HG03135 (cell line): ENCODE results near the gene AJM1.
"Not testable (repeated sequence)": the region's sequence is repeated elsewhere in the genome, so short reads cannot be mapped to it uniquely, and the experiment has no call there.

Experiments used
- ATAC-seq: cut with Tn5 transposase; IDR thresholded peaks from one replicate; pipeline ENCODE4 v1.9.1; 2021; ENCODE audit warnings: mild to moderate bottlenecking, moderate library complexity; ENCODE audit not compliant: unreplicated experiment

The AJM1 gene

DNA sequence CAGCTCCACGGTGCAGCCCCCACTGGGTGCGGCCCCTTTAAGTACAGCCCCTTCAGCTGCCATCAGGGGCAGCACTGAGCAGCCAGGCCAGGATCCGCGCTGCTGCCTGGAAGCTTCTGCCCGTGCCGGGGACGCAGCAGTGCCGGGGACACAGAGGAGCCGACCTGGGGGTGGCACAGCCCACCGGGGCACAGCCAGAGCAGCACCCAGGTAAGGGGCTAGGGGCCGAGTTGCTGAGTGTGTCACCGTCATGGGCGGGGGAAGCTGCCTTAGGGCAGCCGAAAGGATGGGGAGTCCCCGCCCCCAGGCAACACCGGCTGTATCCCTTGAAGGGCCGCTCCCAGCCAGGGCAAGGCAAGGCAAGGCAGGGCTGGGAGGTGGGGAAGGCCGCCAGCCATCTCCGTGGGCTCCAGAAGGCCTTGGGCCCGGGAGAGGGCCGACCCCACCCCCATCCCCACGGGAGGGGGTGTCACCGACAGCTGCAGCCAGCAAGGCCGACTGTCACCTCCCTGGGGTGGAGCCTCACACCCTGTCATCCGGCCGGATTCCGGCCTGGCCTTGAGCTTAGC lies at the start of gene AJM1:
TSS of gene AJM1 (plus strand) at position 99 of the 569 bp plus-strand sequence. CDS start 1,937 bp downstream, outside the sequence.
- ATAC-seq = peak; percentile 68

DNA sequence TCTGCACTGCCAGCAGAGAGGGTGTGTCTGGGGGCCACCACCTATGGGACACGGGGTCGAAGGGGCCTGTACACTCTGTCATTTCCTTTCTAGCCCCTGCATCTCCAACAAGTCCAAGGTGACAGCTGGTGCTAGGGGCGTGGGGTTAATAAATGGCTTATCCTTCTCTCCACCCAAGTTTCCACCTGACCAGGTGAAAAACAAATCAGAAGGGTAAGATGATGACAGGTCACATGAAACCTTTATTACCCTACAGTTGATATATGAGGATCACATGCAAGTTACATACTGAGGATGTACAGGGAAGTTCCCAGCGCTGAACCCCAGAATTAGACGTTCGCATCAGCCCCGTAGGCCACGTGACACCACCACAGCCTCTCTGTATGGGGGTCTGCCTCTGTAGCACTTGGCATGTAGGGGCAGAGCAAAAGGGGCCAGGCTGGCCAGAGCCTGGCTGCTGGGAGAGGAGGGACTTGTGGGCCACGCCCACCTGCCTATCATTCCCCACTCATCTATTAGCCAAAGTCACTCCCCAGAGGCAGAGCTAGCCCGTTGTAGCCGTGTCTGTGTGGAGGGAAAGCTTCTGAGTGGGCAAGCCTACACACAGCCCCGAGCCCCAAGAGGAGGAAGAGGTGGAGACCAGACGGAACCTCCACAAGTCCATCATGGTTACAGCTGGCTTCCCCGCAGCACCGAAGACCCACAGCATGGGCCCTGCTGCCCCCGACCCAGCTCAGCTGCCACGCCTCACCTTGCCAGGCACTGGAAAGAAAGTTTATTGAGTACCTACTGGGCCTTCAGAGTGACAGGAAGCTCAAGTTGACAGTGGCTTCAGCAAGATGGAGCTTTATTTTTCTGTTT lies 49.0 kb upstream of the AJM1 start:
- ATAC-seq = no peak

DNA sequence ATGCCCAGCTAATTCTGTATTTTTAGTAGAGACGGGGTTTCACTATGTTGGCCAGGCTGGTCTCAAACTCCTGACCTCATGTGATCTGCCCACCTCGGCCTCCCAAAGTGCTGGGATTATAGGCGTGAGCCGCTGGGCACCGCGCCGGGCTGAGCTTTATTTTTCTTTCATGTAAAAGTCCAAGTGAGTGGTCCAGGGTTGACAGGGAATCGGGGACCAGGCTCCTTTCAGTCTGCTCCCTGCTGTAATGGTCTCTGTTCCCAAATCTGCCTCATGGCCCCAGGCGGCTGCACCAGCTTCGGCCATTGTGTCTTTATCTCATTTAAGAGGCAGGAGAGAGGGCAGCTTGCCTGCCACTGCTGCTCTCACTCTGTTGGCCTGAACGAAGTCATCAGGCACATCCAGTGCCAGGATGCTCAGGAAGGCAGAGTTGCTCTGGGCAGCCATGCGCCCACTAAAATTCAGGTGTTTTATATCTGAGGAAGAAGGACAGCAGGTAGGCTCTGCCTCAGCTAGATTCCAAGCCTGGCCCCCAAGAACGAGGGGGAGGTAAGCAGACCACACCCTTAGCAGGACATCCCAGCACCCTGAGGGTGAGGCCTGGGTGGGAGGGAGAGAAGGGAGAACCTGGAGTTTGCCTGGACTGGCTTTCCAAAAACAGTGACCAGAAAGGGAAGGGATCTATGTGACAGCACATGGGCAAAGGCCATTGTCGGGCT lies 47.8 kb upstream of the AJM1 start:
- ATAC-seq = no peak

DNA sequence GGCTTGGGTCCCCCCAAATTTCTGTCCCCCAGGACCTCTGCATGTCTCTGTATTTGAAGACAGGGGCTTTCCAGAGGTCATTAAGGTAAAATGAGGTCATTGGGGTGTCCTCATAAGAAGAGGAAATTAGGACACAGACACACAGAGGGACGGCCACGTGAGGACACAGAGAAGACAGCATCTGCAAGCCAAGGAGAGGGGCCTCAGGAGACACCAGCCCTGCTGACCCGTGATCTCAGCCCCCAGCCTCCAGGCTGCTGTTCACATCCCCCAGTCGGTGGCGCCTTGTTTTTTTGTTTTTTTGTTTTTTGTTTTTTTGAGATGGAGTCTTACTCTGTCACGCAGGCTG lies 47.3 kb upstream of the AJM1 start:
- ATAC-seq = no peak

DNA sequence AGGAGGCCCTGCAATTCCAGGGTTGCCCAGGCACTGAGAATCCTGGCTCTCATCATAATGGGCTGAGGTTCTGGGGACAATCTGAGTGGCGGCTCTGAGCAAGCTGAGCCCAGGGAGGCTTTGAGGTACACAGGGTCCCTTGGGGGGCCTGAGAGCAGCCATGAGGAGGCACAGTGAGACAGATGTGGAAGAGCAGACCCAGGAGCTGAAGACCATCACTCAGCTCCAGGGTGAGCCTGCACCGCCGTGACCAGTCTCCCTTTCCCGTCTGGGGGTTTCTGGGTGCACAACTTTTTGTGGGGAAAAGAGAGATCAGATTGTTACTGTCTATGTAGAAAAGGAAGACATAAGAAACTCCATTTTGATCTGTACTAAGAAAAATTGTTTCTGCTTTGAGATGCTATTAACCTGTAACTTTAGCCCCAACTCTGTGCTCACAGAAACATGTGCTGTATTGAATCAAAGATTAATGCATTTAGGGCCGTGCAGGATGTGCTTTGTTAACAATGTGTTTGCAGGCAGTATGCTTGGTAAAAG lies 46.0 kb upstream of the AJM1 start, which contains the start of gene CCDC183:
TSS of gene CCDC183 (plus strand) at position 101 of the 537 bp plus-strand sequence. CDS start at position 161, 60 bp downstream.
- ATAC-seq = no peak

DNA sequence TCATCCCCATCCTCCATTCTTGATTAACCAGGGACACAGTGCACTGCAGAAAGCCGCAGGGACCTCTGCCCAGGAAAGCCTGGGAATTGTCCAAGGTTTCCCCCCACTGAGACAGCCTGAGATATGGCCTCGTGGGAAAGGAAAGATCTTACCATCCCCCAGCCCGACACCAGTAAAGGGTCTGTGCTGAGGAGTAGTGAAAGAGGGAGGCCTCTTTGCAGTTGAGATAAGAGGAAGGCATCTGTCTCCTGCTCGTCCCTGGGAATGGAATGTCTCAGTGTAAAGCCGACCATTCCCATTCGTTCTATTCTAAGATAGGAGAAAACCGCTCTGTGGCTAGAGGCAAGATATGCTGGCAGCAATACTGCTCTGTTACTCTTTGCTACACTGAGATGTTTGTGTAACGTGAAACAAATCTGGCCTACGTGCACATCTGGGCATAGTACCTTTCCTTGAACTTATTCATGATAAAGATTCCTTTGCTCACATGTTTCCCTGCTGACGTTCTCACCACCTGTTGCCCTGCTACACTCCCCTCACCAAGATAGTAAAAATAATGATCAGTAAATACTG lies 45.4 kb upstream of the AJM1 start:
- not testable (repeated sequence) for ATAC-seq

DNA sequence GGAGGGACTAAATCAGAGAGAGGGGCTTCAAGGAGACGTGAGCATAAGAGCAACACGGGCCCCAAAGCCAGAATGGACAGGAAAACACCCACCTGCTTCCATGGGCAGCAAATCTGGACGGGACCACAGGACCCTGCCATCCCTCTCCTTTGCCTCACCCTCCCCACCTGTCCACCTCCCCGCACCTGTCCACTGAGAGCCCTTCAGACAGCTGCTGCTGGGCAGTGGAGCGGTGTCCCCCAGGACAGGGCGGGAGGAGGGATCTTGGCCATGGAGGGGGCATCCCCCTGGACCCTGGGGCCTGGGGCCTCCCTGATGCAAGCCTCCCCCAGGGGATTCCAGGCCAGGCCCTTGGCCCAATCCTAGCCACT lies 43.6 kb upstream of the AJM1 start:
- no peak for ATAC-seq

DNA sequence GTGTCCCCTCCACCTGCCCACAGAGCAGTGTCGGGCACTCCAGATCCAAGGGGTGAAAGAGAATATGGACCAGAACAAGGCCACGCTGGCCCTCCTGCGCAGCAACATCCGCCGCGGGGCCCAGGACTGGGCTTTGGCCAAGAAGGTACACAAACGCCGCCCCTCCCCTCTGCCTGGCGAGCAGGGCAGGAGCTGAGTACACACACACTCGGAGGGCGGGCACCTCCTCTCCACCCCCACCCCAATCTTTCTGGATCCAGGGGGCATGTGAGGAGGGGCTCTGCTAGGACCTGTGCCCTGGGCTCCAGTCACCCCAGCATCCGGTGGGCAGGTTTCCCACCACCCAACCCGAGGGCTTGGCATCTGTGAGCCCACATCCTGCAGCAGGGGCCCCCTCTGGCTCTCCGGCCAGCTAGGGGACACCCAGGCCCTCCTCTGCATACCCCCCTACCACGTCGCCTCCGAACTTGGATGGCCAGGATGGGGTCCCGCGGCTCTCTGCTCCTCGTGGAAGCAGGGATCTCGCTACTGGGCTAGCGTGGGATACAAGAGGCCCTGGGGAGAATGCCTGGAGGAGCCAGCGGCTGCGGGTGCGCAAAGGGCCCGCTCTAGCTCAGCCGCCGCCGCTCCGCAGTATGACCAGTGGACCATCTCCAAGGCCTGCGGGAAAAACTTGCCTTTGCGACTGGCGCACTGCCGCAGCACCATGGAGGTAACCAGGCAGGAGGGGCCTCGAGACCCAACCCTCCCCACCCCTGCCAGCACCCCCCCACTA lies 43.0 kb upstream of the AJM1 start:
- ATAC-seq = no peak

DNA sequence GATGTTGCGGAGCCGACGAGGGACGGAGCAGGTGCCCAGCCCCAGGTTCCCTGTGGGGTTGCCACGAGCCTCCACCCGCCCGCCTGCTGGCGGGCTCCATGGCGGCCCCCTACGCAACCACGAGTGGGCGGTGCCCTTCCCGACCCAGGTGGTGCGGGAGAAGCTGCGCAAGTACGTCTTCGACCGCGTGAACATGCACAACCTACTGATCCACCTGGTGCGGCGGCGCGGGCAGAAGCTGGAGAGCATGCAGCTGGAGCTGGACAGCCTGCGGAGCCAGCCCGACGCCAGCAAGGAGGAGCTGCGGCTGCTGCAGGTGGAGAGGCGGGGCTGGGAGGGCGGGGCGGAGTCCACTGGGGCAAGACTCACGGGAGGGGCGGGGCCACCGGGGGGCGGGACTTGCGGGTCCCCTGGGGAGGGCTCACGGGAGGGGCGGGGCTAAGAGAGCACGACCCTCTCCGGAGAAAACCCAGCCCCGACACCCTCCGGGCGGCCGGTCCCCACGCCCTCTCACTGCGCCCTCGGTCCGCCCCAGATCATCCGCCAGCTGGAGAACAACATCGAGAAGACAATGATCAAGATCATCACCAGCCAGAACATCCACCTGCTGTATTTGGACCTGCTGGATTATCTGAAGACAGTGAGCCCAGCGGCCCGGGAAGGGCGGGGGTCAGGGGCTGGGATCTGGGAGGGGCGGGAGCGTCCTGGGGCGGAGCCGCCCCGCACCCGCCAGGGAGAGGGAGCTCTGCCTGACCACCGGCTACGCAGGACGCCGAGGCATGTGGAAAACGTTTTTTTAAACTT lies 42.2 kb upstream of the AJM1 start:
- ATAC-seq = no peak

DNA sequence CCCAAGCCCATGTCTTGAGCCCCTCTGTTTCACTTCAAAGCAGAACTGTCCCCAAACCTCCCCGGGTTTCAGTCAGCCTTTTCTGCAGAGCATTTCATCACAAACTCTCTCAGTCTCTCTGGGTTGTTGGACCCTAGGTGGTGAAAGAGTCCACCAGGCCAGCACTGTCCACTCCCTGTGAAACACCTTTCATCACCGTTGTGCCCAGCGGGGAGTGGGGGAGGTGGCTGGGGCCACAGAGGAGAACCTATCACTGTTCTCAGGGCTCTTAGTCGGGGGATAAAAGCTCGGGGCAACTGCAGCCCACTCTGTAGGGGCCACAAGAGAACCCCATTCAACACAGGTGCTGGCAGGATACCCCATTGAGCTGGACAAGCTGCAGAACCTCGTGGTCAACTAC lies 40.0 kb upstream of the AJM1 start:
- no peak for ATAC-seq

DNA sequence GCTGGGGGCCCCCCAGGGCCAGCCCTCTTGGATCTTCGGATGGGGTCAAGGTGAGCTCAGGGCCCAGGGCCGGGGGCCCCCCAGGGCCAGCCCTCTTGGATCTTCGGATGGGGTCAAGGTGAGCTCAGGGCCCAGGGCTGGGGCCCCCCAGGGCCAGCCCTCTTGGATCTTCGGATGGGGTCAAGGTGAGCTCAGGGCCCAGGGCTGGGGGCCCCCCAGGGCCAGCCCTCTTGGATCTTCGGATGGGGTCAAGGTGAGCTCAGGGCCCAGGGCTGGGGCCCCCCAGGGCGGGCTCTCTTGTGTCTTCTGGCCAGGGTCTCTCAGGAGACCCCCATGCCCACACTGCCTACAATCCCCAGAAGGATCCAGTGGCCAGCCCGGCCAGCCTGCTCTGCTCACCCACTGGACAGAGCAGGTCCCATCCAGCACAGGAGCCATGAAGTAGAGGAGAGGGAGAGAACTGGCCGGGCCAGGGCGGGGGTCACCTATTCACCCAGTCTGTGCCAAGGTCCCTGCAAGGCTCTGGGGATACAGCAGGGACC lies 39.2 kb upstream of the AJM1 start:
- ATAC-seq = not testable (repeated sequence)

DNA sequence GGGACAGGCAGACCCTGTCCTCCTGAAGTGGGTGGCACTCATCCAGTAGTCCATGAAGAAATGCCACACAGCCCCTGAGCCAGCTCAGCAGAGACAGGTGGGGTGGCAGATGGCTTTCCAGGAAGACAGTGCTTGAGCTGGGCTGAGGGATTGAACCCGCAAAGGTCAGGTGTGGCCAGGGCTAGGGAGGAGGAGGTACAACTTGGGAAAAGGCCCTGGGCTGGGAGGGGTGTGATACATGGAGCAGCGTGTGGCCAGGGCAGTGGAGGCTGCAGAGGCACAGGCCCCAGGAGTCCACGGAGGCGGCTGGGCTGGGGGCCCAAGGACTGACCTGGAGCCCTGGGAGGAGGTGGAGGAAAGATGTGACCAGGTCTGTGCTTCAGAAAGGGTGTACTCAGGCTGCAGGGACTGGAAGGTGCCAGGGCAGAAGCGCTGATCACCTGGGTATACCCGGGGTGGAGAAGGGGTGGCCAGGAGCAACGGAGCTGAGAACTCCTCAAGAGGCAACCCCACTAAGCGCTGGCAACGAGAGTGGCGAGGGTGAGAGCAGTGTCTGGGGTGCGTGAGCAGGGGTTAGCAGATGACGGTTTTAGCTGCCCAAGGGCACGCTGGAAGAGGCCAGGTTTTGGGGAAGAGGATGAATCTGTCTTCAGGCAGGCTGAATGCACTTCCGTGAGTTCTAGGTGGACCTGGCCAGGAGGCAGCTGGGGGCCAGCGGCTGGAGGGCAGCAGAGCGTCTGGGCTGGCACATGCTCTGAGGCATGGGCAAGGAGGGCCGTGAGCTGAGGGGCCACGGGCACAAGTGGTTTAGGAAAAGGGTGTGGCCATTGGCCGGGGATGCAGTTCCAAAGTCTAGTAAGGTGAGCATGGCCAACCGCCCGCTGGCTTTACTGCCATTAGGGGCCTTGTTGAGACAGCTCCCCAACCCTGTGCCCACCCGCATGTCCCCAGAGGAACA lies 38.4 kb upstream of the AJM1 start:
- no peak for ATAC-seq

DNA sequence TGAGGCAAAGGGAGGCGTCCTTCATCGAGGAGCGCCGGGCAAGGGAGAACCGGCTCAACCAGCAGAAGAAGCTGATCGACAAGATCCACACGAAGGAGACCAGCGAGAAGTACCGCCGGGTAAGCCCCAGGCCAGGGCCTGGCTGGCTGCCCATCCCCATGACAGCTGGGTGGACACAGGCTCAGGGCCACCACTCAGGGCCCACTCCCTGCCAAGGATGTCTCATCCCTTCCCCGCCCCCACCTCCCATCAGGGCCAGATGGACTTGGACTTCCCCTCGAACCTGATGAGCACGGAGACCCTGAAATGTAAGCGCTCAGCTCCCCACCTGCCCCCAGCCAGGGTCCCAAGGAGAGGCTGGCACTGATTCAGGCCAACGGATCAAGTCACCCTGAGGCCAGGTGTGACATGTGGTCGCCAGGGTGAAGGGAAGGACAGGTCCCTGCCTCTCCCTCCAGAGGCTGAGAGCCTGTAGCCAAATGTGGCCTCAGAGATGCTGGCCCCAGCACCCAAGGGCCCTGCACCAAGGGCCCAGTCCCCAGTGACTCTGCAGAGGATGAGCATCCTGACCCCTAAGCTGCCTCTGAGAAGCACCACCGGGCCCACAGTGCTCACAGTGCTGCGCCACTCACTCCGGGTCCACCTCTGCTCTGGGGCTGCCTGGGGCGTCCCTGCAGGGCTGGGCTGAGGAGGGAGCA lies 37.6 kb upstream of the AJM1 start:
- no peak for ATAC-seq

DNA sequence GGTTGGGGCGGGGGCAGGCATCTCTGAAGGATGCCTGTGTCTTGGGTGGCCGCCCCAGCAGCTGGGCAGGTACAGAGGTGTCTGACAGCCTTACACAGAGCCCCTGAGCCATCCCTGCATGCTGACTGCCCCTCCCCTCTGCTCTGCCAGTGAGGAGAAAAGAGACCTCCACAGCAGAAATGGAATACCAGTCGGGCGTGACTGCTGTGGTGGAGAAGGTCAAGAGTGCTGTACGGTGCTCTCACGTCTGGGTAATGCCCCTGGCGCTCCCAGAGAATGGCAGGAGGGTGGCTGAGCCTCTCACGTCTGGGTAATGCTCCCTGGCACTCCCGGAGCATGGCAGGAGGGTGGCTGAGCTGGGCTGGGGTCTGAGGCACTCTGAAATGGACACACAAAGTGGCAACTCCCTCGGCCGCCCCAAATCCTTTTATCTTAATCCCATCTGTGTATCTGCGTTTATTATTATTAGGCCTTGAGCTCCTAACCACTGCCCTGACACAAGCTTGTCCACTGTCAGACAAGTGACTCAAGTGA lies 37.0 kb upstream of the AJM1 start:
- ATAC-seq = no peak

DNA sequence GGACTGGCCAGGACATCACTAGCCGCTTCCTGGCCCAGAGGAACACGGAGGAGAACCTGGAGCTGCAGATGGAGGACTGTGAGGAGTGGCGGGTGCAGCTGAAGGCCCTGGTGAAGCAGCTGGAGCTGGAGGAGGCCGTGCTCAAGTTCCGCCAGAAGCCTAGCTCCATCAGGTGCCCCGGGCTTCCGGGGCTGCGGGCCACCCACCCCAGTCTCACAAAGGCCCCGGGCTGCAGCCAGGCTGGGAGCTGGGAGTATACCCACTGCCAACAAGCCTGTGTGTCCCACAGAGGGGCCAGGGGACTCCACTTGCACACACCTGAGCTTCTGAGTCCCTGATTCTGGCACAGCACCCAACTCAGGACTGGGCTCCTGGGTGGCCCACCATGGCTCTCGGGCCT lies 36.2 kb upstream of the AJM1 start:
- ATAC-seq = no peak

DNA sequence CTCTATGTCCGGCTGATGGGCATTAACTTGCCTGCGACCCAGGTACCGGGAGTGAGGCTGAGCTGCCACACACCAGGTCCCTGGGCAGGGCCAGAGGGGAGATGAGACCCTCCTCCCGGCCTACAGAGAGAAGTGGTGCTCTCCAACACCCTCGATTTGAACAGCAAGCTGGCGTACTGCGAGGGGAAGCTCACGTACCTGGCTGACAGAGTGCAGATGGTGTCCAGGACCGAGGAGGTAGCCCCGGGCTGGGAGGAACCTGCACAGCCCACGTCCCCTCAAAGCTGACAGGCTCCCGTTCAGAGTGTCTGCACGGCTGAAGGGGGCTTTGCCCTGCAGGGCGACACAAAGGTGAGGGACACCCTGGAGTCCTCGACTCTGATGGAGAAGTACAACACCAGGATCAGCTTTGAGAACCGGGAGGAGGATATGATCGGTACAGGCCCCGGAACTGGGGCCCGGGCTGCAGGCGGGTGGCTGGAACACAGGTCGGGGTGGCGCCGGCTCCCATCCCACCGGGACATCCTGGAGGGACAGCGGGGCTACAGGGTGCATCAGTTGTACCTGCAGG lies 35.6 kb upstream of the AJM1 start:
- no peak for ATAC-seq
